GM23338 (cell line): Measurements from ENCODE around the gene GBE1. TPM values are rescaled to one million over a fixed set of nuclear protein-coding genes. Genes with fewer than 3 reads are reported as not detected.

ENCODE experiments used
- ATAC-seq: fragments of 200-7000 bp; cut with Tn5 transposase; 3 replicates; pipeline ENCODE4 v1.9.1; 2020
- DNase-seq: peaks from one replicate; pipeline ENCODE4 v3.0.0-alpha.2; 2015; ENCODE audit warnings: low spot score
- H2AFZ ChIP-seq: fragments of 200-600 bp; sonication (generic); 2 replicates; pipeline ENCODE4 v1.8.0; 2016; ENCODE audit warnings: antibody characterized with exemption, mild to moderate bottlenecking, moderate library complexity
- H3F3A ChIP-seq: fragments of 200-600 bp; sonication (generic); replicated peaks from 2 replicates; pipeline ENCODE4 v1.8.0; 2017; ENCODE audit warnings: antibody characterized with exemption, mixed run types, low read depth
- H3K27ac ChIP-seq: fragments of 200-600 bp; sonication (generic); 2 replicates; pipeline ENCODE4 v1.6.1; 2016; ENCODE audit warnings: low read depth
- H3K27me3 ChIP-seq: fragments of 200-600 bp; sonication (generic); 2 replicates; pipeline ENCODE4 v1.8.0; 2016; ENCODE audit warnings: mild to moderate bottlenecking, mixed run types, moderate library complexity; ENCODE audit not compliant: insufficient read depth
- H3K36me3 ChIP-seq: fragments of 200-600 bp; sonication (generic); 2 replicates; pipeline ENCODE4 v1.8.0; 2016; ENCODE audit warnings: mild to moderate bottlenecking; ENCODE audit not compliant: insufficient read depth
- H3K4me1 ChIP-seq: fragments of 200-600 bp; sonication (generic); 2 replicates; pipeline ENCODE4 v1.8.0; 2016; ENCODE audit warnings: mild to moderate bottlenecking, moderate library complexity; ENCODE audit not compliant: insufficient read depth
- H3K4me2 ChIP-seq: fragments of 200-600 bp; sonication (generic); 2 replicates; pipeline ENCODE4 v1.7.1; 2017; ENCODE audit warnings: mixed run types
- H3K4me3 ChIP-seq: fragments of 200-600 bp; sonication (generic); 2 replicates; pipeline ENCODE4 v1.6.1; 2016; ENCODE audit warnings: mixed run types
- H3K79me2 ChIP-seq: fragments of 200-600 bp; sonication (generic); replicated peaks from 2 replicates; pipeline ENCODE4 v1.8.0; 2017; ENCODE audit warnings: mild to moderate bottlenecking; ENCODE audit not compliant: insufficient read depth
- H3K9me2 ChIP-seq: fragments of 200-600 bp; sonication (generic); 2 replicates; pipeline ENCODE4 v1.8.0; 2017; ENCODE audit not compliant: insufficient read depth
- H4K20me1 ChIP-seq: fragments of 200-600 bp; sonication (generic); replicated peaks from 2 replicates; pipeline ENCODE4 v1.8.0; 2017; ENCODE audit warnings: mild to moderate bottlenecking; ENCODE audit not compliant: insufficient read depth
- H3K27ac Mint-ChIP-seq: 2 replicates; pipeline ENCODE4 v1.8.0; 2020; ENCODE audit warnings: inconsistent platforms, mild to moderate bottlenecking, moderate library complexity, mixed read lengths
- H3K27me3 Mint-ChIP-seq: 3 replicates; pipeline ENCODE4 v1.8.0; 2022; ENCODE audit warnings: low read depth, mild to moderate bottlenecking, moderate library complexity, mixed read lengths, inconsistent platforms; ENCODE audit not compliant: insufficient read depth, poor library complexity
- H3K36me3 Mint-ChIP-seq: 3 replicates; pipeline ENCODE4 v1.8.0; 2021; ENCODE audit warnings: low read depth, mild to moderate bottlenecking, inconsistent platforms, moderate library complexity, mixed read lengths
- H3K4me1 Mint-ChIP-seq: 3 replicates; pipeline ENCODE4 v1.8.0; 2020; ENCODE audit warnings: mild to moderate bottlenecking, inconsistent platforms, mixed read lengths
- H3K4me3 Mint-ChIP-seq: 3 replicates; pipeline ENCODE4 v1.8.0; 2021; ENCODE audit warnings: moderate library complexity, mild to moderate bottlenecking, inconsistent platforms, mixed read lengths
- H3K9me3 Mint-ChIP-seq: 3 replicates; pipeline ENCODE4 v1.8.0; 2020; ENCODE audit warnings: moderate library complexity, mild to moderate bottlenecking, inconsistent platforms, mixed read lengths
- CREB1 ChIP-seq: fragments of 250-450 bp; sonication (Bioruptor Pico); IDR thresholded peaks from 2 replicates; pipeline ENCODE4 v1.5.0; 2020; ENCODE audit warnings: low read depth, mild to moderate bottlenecking, moderate library complexity
- EZH2 ChIP-seq: fragments of 200-600 bp; sonication (generic); IDR thresholded peaks from one replicate; pipeline ENCODE4 v1.8.0; 2017; ENCODE audit warnings: antibody characterized with exemption, mild to moderate bottlenecking, low read depth; ENCODE audit not compliant: unreplicated experiment
- EZH2phosphoT487 ChIP-seq: fragments of 200-600 bp; sonication (generic); IDR thresholded peaks from one replicate; pipeline ENCODE4 v1.8.1; 2018; ENCODE audit warnings: antibody characterized with exemption; ENCODE audit not compliant: unreplicated experiment
- JUNB ChIP-seq: IDR thresholded peaks from one replicate; pipeline ENCODE4 v1.6.1; 2016; ENCODE audit warnings: antibody characterized with exemption; ENCODE audit not compliant: unreplicated experiment
- NANOG ChIP-seq: IDR thresholded peaks from 2 replicates; pipeline ENCODE4 v1.6.1; 2016; ENCODE audit warnings: antibody characterized with exemption, borderline replicate concordance
- POLR2AphosphoS5 ChIP-seq: IDR thresholded peaks from 2 replicates; pipeline ENCODE4 v1.6.1; 2016; ENCODE audit warnings: antibody characterized with exemption, low read depth
- STAT1 ChIP-seq: IDR thresholded peaks from one replicate; pipeline ENCODE4 v1.6.1; 2016; ENCODE audit warnings: antibody characterized with exemption; ENCODE audit not compliant: unreplicated experiment
- ZNF114 ChIP-seq: fragments of 250-450 bp; sonication (Bioruptor Pico); IDR thresholded peaks from 2 replicates; pipeline ENCODE4 v1.5.0; 2020; ENCODE audit warnings: mild to moderate bottlenecking, moderate library complexity
- ZNF331 ChIP-seq: fragments of 250-450 bp; sonication (Bioruptor Pico); IDR thresholded peaks from 2 replicates; pipeline ENCODE4 v1.5.0; 2020; ENCODE audit warnings: low read depth, mild to moderate bottlenecking, moderate library complexity
- polyA plus RNA-seq: library from polyadenylated mRNA; unstranded; fragments of >200 nt; fragmentation: Nextera tagmentation; extraction: Ambion mirVana; gene quantifications from 2 replicates; pipeline ENCODE4 v1.2.1, GENCODE V29; 2016
- total RNA-seq: library from RNA; depleted of rRNA; stranded (reverse); fragments of >200 nt; shearing (Covaris generic); gene quantifications from 2 replicates; pipeline ENCODE4 v1.2.3, GENCODE V29; 2014
- TF ChIP-seq, protein P1 (sequence below), 2 experiments: fragments of 200-600 bp in 1 of 2; sonication (generic) in 1 of 2; conservative IDR thresholded peaks; 2 replicates each; pipeline versions ENCODE4 v1.5.1 to v1.6.1; 2016 to 2017; ENCODE audit warnings: antibody characterized with exemption in 2 of 2, low read depth in 2 of 2, mild to moderate bottlenecking in 2 of 2, moderate library complexity in 1 of 2
- TF ChIP-seq, protein P2 (sequence below): IDR thresholded peaks from one replicate; pipeline ENCODE4 v1.6.1; 2018; ENCODE audit warnings: antibody characterized with exemption; ENCODE audit not compliant: unreplicated experiment
- TF ChIP-seq, protein P3 (sequence below): IDR thresholded peaks from 2 replicates; pipeline ENCODE4 v1.6.1; 2016; ENCODE audit warnings: antibody characterized with exemption
- TF ChIP-seq, protein P4 (sequence below): fragments of 250-450 bp; sonication (Bioruptor Pico); IDR thresholded peaks from 2 replicates; pipeline ENCODE4 v1.5.0; 2020; ENCODE audit warnings: mild to moderate bottlenecking, moderate library complexity

The GBE1 gene
- total and polyA plus RNA-seq, 2 experiments from 2014 or later = 6.4 to 12.2 TPM

DNA sequence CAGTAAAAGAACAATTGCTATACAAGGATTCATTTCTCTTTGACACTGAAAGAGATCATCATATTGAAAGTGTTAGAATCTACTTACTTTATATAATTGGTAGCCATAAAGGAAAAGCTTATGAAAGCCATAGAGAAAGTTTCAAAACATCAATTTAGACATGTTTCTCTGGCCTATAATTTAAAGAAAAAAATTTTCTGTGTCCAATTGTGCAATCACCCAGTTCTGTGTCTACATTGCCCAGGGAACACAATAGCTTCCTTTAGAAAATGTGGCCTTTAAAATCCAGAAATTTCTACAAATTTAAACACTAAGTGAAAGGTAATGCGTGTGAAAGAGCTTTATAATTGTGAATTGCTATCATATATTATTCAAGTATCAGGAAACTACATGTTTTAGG lies 259.2 kb downstream of the GBE1 start:
- Mint-ChIP-seq H3K27ac (no peak overlapping the region), H3K4me3 (no peak overlapping the region), H3K27me3 (no peaks in the 10 kb centered on the region), H3K4me1 (no peaks in the 10 kb centered on the region), H3K9me3 (no peaks in the 10 kb centered on the region; the same call in 2 of the 3 replicates), H3K36me3 (no peaks in the 10 kb centered on the region)
- Histone ChIP-seq H3K36me3 (no peaks in the 10 kb centered on the region), H3F3A (no peaks in the 10 kb centered on the region), H3K9me2 (no peaks in the 10 kb centered on the region), H3K4me2 (no peak overlapping the region), H2AFZ (no peak overlapping the region), H3K27ac (no peak overlapping the region), H3K27me3 (no peaks in the 10 kb centered on the region), H3K79me2 (no peaks in the 10 kb centered on the region), H3K4me3 (no peak overlapping the region), H4K20me1 (no peaks in the 10 kb centered on the region), H3K4me1 (no peaks in the 10 kb centered on the region)
- DNase-seq = no peak
- ATAC-seq = no peak
- no peak for TF ChIP-seq STAT1
- TF ChIP-seq, protein P1, sequence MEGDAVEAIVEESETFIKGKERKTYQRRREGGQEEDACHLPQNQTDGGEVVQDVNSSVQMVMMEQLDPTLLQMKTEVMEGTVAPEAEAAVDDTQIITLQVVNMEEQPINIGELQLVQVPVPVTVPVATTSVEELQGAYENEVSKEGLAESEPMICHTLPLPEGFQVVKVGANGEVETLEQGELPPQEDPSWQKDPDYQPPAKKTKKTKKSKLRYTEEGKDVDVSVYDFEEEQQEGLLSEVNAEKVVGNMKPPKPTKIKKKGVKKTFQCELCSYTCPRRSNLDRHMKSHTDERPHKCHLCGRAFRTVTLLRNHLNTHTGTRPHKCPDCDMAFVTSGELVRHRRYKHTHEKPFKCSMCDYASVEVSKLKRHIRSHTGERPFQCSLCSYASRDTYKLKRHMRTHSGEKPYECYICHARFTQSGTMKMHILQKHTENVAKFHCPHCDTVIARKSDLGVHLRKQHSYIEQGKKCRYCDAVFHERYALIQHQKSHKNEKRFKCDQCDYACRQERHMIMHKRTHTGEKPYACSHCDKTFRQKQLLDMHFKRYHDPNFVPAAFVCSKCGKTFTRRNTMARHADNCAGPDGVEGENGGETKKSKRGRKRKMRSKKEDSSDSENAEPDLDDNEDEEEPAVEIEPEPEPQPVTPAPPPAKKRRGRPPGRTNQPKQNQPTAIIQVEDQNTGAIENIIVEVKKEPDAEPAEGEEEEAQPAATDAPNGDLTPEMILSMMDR (conservative IDR thresholded peaks at IDR 0.05; ENCODE audit: low read depth in 2 of 2) = no peak
- TF ChIP-seq CREB1 = no peak
- TF ChIP-seq, protein P2, sequence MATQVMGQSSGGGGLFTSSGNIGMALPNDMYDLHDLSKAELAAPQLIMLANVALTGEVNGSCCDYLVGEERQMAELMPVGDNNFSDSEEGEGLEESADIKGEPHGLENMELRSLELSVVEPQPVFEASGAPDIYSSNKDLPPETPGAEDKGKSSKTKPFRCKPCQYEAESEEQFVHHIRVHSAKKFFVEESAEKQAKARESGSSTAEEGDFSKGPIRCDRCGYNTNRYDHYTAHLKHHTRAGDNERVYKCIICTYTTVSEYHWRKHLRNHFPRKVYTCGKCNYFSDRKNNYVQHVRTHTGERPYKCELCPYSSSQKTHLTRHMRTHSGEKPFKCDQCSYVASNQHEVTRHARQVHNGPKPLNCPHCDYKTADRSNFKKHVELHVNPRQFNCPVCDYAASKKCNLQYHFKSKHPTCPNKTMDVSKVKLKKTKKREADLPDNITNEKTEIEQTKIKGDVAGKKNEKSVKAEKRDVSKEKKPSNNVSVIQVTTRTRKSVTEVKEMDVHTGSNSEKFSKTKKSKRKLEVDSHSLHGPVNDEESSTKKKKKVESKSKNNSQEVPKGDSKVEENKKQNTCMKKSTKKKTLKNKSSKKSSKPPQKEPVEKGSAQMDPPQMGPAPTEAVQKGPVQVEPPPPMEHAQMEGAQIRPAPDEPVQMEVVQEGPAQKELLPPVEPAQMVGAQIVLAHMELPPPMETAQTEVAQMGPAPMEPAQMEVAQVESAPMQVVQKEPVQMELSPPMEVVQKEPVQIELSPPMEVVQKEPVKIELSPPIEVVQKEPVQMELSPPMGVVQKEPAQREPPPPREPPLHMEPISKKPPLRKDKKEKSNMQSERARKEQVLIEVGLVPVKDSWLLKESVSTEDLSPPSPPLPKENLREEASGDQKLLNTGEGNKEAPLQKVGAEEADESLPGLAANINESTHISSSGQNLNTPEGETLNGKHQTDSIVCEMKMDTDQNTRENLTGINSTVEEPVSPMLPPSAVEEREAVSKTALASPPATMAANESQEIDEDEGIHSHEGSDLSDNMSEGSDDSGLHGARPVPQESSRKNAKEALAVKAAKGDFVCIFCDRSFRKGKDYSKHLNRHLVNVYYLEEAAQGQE = no peak
- TF ChIP-seq EZH2 = no peak
- no peak for TF ChIP-seq POLR2AphosphoS5
- TF ChIP-seq, protein P3, sequence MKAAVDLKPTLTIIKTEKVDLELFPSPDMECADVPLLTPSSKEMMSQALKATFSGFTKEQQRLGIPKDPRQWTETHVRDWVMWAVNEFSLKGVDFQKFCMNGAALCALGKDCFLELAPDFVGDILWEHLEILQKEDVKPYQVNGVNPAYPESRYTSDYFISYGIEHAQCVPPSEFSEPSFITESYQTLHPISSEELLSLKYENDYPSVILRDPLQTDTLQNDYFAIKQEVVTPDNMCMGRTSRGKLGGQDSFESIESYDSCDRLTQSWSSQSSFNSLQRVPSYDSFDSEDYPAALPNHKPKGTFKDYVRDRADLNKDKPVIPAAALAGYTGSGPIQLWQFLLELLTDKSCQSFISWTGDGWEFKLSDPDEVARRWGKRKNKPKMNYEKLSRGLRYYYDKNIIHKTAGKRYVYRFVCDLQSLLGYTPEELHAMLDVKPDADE = no peak
- no peak for TF ChIP-seq EZH2phosphoT487
- no peak for TF ChIP-seq ZNF331 (CRISPR knock-in tag)
- TF ChIP-seq, protein P4, sequence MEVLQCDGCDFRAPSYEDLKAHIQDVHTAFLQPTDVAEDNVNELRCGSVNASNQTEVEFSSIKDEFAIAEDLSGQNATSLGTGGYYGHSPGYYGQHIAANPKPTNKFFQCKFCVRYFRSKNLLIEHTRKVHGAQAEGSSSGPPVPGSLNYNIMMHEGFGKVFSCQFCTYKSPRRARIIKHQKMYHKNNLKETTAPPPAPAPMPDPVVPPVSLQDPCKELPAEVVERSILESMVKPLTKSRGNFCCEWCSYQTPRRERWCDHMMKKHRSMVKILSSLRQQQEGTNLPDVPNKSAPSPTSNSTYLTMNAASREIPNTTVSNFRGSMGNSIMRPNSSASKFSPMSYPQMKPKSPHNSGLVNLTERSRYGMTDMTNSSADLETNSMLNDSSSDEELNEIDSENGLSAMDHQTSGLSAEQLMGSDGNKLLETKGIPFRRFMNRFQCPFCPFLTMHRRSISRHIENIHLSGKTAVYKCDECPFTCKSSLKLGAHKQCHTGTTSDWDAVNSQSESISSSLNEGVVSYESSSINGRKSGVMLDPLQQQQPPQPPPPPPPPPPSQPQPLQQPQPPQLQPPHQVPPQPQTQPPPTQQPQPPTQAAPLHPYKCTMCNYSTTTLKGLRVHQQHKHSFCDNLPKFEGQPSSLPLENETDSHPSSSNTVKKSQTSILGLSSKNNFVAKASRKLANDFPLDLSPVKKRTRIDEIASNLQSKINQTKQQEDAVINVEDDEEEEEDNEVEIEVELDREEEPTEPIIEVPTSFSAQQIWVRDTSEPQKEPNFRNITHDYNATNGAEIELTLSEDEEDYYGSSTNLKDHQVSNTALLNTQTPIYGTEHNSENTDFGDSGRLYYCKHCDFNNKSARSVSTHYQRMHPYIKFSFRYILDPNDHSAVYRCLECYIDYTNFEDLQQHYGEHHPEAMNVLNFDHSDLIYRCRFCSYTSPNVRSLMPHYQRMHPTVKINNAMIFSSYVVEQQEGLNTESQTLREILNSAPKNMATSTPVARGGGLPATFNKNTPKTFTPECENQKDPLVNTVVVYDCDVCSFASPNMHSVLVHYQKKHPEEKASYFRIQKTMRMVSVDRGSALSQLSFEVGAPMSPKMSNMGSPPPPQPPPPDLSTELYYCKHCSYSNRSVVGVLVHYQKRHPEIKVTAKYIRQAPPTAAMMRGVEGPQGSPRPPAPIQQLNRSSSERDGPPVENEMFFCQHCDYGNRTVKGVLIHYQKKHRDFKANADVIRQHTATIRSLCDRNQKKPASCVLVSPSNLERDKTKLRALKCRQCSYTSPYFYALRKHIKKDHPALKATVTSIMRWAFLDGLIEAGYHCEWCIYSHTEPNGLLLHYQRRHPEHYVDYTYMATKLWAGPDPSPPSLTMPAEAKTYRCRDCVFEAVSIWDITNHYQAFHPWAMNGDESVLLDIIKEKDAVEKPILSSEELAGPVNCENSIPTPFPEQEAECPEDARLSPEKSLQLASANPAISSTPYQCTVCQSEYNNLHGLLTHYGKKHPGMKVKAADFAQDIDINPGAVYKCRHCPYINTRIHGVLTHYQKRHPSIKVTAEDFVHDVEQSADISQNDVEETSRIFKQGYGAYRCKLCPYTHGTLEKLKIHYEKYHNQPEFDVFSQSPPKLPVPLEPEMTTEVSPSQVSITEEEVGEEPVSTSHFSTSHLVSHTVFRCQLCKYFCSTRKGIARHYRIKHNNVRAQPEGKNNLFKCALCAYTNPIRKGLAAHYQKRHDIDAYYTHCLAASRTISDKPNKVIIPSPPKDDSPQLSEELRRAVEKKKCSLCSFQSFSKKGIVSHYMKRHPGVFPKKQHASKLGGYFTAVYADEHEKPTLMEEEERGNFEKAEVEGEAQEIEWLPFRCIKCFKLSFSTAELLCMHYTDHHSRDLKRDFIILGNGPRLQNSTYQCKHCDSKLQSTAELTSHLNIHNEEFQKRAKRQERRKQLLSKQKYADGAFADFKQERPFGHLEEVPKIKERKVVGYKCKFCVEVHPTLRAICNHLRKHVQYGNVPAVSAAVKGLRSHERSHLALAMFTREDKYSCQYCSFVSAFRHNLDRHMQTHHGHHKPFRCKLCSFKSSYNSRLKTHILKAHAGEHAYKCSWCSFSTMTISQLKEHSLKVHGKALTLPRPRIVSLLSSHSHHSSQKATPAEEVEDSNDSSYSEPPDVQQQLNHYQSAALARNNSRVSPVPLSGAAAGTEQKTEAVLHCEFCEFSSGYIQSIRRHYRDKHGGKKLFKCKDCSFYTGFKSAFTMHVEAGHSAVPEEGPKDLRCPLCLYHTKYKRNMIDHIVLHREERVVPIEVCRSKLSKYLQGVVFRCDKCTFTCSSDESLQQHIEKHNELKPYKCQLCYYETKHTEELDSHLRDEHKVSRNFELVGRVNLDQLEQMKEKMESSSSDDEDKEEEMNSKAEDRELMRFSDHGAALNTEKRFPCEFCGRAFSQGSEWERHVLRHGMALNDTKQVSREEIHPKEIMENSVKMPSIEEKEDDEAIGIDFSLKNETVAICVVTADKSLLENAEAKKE (CRISPR knock-in tag) = no peak
- no peak for TF ChIP-seq ZNF114
- TF ChIP-seq JUNB = no peak
- TF ChIP-seq NANOG = no peak
